Activated CD8-positive, alpha-beta memory T cell treated with anti-CD3 and anti-CD28 coated beads for 1 hour (primary cell): ENCODE data around the gene NR4A1.
A peak's percentile ranks its signal among the peaks of the same experiment; 100 is the strongest.

Experiments
- DNase-seq, 2 donors: peaks; one replicate each; pipeline ENCODE4 v3.0.0-alpha.2; 2020; ENCODE audit warnings: low read depth in 1 of 2; ENCODE audit errors: extremely low read depth in 1 of 2

NR4A1 gene

DNA sequence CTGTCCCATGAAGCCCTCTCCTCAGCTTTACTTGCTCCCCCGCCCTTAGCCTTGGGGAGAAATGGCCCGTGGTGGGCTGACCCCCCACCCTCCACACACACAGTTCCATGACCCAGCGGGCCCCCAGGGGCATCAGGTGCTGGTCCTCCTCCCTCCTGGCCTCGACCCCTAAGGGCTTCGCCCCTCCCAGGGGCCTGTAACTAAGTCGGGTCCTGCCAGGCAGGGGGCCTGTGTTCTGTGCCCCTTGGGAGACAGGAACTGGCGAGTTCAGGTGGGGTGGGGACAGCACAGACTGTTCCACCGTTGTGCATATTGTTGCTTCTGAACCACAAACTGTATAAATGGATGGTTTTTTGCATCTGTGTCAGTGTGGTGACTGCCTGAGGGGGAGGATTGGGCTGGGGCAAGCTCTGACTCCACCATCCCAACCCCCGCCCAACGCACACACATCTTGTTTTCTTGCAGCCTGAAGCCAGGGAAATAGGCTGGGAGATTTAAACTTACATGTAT is 35.7 kb upstream of the NR4A1 start:
- no peak for DNase-seq

GRCh38 chr12:52018433-52019112 is 32.7 kb upstream of the NR4A1 start:
- DNase-seq, result no peak

GRCh38 chr12:52019113-52019770 is 32.0 kb upstream of the NR4A1 start:
- DNase-seq, result no peak

- peak in 1 of 2 donors; percentile 51 for DNase-seq
Observed at GRCh38 chr12:52020539-52021336, 30.5 kb upstream of the NR4A1 start.

- DNase-seq, result no peak
Observed at GRCh38 chr12:52022841-52023181, 28.4 kb upstream of the NR4A1 start.

- DNase-seq, result peak; percentile 74 to 91
Observed at GRCh38 chr12:52023182-52023975, 27.9 kb upstream of the NR4A1 start.

DNA sequence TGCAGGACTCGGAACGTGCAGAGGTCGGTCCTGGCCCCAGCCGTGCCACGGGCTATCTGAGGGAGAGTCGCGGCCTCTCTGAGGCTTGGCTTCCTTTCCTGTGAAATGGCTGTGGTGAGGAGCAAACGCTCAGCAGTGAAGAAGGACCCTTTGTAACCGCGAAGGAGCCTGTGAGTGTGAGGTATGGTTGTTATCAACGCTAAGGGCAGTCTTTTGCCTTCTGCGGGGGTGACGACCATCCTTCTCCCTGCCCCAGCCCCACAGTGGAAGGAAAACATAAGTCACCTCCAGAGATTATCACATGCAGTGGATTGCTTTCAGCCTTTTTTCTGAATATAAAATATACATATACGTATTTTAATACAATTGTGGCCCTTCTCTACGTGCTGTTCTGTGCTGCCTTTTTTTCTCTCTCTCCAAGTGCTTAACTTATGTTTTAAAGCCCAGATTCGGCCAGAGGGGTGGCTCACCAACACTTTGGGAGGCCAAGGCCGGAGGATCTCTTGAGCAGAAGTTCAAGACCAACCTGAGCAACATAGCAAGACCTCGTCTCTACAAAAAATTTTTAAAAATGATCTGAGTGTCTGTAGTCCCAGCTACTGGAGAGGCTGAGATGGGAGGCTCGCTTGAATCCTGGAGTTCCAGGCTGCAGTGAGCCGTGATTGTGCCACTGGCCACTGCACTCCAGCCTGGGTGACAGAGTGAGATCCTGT is 27.1 kb upstream of the NR4A1 start:
- no peak for DNase-seq

- no peak for DNase-seq
Observed at GRCh38 chr12:52024845-52025230, 26.4 kb upstream of the NR4A1 start.

DNA sequence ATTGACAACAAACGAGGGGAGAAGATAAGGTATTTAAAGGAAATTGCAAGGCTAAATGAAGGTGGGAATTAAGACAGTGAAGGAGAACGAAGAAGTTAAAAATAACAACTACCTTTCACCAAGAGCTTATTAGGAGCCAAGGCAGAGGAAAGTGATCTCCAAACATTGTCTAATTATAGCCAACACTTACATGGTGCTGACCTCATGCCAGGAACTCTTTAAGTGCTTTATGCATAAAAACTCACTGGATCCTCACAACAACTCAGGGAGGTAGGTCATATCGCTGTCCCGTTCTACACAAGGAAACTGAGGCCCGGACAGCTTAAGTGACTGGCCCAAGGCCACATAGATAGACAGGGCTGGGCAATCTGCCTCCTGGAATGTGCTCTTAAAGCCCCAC is 25.0 kb upstream of the NR4A1 start:
- no peak for DNase-seq

DNA sequence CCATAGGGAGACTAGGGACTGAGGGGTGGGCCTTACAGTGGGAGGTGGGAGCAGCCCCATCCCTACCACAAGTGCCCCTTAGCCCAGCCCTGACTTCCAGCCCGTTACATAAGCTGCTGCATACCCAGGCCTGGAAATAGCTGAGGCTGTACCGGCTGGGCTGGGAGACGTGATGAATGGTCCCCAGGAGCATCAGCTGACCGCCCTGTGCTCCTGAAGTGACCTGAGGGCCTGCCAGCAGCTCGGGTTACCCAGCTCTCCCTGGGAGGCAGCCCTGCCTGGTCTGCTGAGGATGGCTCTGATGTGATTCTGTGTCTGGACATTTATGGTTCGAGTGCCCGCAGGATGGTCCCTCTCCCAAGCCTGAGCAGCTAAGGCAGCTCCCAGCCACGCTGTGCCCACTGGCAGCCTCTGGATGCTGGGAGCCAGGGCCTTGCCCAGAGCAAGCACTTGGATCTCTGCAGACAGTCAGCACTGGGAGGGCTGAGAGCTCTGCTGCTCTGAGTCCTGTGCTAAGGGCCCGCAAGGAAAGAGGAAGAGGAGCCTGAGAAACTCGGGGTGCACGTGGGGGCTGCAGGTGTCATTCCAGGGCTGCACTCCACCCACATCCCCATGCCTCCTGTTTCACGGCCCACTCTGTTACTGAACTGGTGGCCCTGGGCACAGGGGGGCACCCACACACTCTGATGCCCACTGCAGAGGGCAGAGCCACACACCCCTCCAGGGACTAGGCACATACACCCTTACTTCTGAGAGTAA is 24.0 kb upstream of the NR4A1 start:
- no peak for DNase-seq

DNA sequence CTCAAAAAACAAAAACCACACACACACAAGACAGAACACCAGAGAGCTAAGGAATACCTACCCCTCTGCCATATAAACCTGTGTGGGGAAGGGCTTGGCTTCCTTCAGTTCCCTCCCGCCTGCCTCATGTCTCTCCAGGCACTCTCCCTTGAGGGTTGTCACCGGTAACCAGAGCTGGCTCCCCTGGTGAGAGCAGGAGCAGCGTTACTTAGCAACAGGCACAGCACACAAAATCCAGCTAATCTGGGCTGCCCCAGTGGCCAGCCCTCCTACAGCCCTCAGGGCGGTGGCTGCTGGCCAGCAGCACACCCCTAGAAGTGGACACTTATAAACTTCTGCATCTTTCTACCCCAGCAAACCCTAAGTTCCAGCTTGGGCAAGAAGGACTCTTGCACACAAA is 21.6 kb upstream of the NR4A1 start:
- DNase-seq, result no peak

- DNase-seq, result no peak
Observed at GRCh38 chr12:52032446-52032803, 18.8 kb upstream of the NR4A1 start.

- peak; percentile 81 to 86 for DNase-seq
Observed at GRCh38 chr12:52032804-52033445, 18.3 kb upstream of the NR4A1 start.

- no peak for DNase-seq
Observed at GRCh38 chr12:52033446-52034140, 17.6 kb upstream of the NR4A1 start.

DNA sequence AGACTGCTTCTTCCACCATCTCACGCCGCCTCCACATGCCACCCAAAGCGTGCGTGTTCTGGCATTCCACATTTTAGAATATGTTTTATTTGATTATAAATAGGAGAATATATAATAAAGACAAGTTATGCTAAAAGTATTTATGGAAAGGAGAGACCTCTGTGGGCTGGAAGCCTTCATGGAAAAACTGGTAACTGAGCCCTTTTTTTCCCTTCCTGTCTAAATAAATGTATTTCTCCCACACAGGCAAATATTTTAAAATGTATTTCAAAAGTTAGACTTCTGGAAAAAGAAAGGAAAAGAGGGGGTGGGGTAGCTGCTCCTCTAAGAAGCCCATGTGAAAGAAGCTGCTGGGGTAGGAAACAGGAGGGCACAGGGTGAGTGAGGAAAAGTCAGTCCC is 16.1 kb upstream of the NR4A1 start:
- no peak for DNase-seq

GRCh38 chr12:52035926-52036325 is 15.3 kb upstream of the NR4A1 start:
- DNase-seq, result no peak

GRCh38 chr12:52036587-52037171 is 14.6 kb upstream of the NR4A1 start:
- peak; percentile 84 to 86 for DNase-seq

- no peak for DNase-seq
Observed at GRCh38 chr12:52037248-52037861, 13.9 kb upstream of the NR4A1 start.
